ENCODE data around the gene BEX4.
A peak's percentile ranks its signal among the peaks of the same experiment; 100 is the strongest.

- TF ChIP-seq CTCF (IDR thresholded peaks at IDR 0.05) (peak in 10 of 12 donors; percentile 20 to 50 (median 34)), POLR2A (IDR thresholded peaks at IDR 0.05) (no peak)
Measured at GRCh38 chrX:103248553-103248952, 33.6 kb downstream of the BEX4 start.

All from heart left ventricle (tissue), 13 donors.